Anterior cingulate cortex (tissue), 58 donors: Measurements from ENCODE around the gene PLEKHA4.
"Not testable (repeated sequence)": the region's sequence is repeated elsewhere in the genome, so short reads cannot be mapped to it uniquely, and the experiment has no call there.

Experiments
- DNase-seq, 58 donors: peaks; one replicate each; lab custom pipeline; 2025; lab: John Stamatoyannopoulos, UW

The PLEKHA4 gene

GRCh38 chr19:48871471-48872181 is 3.2 kb upstream of the PLEKHA4 start:
- DNase-seq: not testable (repeated sequence)

GRCh38 chr19:48870048-48870447 is 1.6 kb upstream of the PLEKHA4 start:
- DNase-seq: no peak

- no peak for DNase-seq
Measured at GRCh38 chr19:48867746-48868113, 687 bp downstream of the PLEKHA4 start.

GRCh38 chr19:48867123-48867745 is 1.2 kb downstream of the PLEKHA4 start:
- DNase-seq: no peak

GRCh38 chr19:48866692-48867091 is 1.7 kb downstream of the PLEKHA4 start:
- no peak for DNase-seq

GRCh38 chr19:48862827-48863226 is 5.6 kb downstream of the PLEKHA4 start:
- no peak for DNase-seq

- no peak for DNase-seq
Measured at GRCh38 chr19:48861313-48861712, 7.1 kb downstream of the PLEKHA4 start.

- DNase-seq: no peak
Measured at GRCh38 chr19:48859711-48860572, 8.5 kb downstream of the PLEKHA4 start.

GRCh38 chr19:48858984-48859710 is 9.3 kb downstream of the PLEKHA4 start:
- DNase-seq: peak in 2 of 58 donors; percentile 4 to 23

- DNase-seq: no peak
Measured at GRCh38 chr19:48856921-48857320, 11.5 kb downstream of the PLEKHA4 start.

GRCh38 chr19:48854103-48854502 is 14.3 kb downstream of the PLEKHA4 start:
- no peak for DNase-seq

GRCh38 chr19:48853483-48853882 is 14.9 kb downstream of the PLEKHA4 start:
- no peak for DNase-seq

- DNase-seq: no peak
Measured at GRCh38 chr19:48852292-48852691, 16.1 kb downstream of the PLEKHA4 start.

- DNase-seq: not testable (repeated sequence)
Measured at GRCh38 chr19:48846659-48847058, 21.8 kb downstream of the PLEKHA4 start.

- DNase-seq: no peak
Measured at GRCh38 chr19:48845384-48845783, 23.0 kb downstream of the PLEKHA4 start.

GRCh38 chr19:48844472-48844871 is 23.9 kb downstream of the PLEKHA4 start:
- DNase-seq: peak in 1 of 58 donors; percentile 14

- peak in 38 of 58 donors; percentile 1 to 59 (median 16) for DNase-seq
Measured at GRCh38 chr19:48842789-48843162, 25.6 kb downstream of the PLEKHA4 start.

- no peak for DNase-seq
Measured at GRCh38 chr19:48841571-48841970, 26.8 kb downstream of the PLEKHA4 start.

GRCh38 chr19:48841047-48841446 is 27.4 kb downstream of the PLEKHA4 start:
- DNase-seq: no peak

- peak in 1 of 58 donors; percentile 68 for DNase-seq
Measured at GRCh38 chr19:48837687-48838086, 30.7 kb downstream of the PLEKHA4 start.
